WTC11 (cell line): ENCODE measurements around the gene NDUFV3.

Source experiments
- NR1H2 ChIP-seq: sonication (generic); formaldehyde crosslinking; IDR thresholded peaks from 2 replicates; pipeline ENCODE4 v1.9.0; 2021; ENCODE audit warnings: mild to moderate bottlenecking, moderate library complexity, missing genetic modification reagents
- RELA ChIP-seq: sonication (generic); formaldehyde crosslinking; IDR thresholded peaks from 2 replicates; pipeline ENCODE4 v1.8.1; 2022; ENCODE audit warnings: missing genetic modification reagents, mild to moderate bottlenecking, borderline replicate concordance
- SP1 ChIP-seq: sonication (generic); formaldehyde crosslinking; conservative IDR thresholded peaks from 2 replicates; pipeline ENCODE4 v1.8.1; 2022; ENCODE audit warnings: missing genetic modification reagents

DNA sequence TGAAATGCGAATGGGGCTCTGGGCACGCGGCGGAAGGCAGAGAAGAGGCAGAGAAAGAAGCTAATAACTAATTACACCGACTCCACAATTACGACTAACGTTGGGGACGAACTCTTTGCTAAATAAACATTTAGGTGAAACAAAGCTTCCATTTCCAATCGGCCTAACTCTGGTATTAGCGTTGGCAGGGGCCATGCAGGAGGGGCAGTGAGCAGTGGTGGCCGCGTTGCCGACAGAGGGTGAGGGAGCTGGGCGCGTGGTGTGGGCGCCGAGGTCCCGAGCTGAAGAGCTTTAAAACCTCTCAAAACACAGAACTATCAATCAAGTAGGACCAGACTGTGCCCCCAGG, 553 bp upstream of the NDUFV3 start:
- TF ChIP-seq SP1 (CRISPR knock-in tag) (no peak), RELA (CRISPR knock-in tag) (no peak), NR1H2 (CRISPR knock-in tag) (no peak)
